Rectal smooth muscle tissue (tissue), 1 donor: ENCODE results near the gene ADAMTSL3.

Source experiments
- H3K27ac ChIP-seq: one replicate; pipeline ENCODE4 v1.7.0; 2013; ENCODE audit warnings: low read depth, low read length, inconsistent platforms
- H3K27me3 ChIP-seq: one replicate; pipeline ENCODE4 v1.7.0; 2013; ENCODE audit warnings: low read length; ENCODE audit not compliant: control insufficient read depth, insufficient read depth
- H3K36me3 ChIP-seq: one replicate; pipeline ENCODE4 v1.7.0; 2013; ENCODE audit warnings: low read length; ENCODE audit not compliant: control insufficient read depth, insufficient read depth
- H3K4me1 ChIP-seq: one replicate; pipeline ENCODE4 v1.7.0; 2013; ENCODE audit warnings: low read length; ENCODE audit not compliant: control insufficient read depth, insufficient read depth
- H3K4me3 ChIP-seq: one replicate; pipeline ENCODE4 v1.7.0; 2013; ENCODE audit warnings: low read length
- H3K9ac ChIP-seq: one replicate; pipeline ENCODE4 v1.7.0; 2013; ENCODE audit warnings: low read length

Gene ADAMTSL3, protein sequence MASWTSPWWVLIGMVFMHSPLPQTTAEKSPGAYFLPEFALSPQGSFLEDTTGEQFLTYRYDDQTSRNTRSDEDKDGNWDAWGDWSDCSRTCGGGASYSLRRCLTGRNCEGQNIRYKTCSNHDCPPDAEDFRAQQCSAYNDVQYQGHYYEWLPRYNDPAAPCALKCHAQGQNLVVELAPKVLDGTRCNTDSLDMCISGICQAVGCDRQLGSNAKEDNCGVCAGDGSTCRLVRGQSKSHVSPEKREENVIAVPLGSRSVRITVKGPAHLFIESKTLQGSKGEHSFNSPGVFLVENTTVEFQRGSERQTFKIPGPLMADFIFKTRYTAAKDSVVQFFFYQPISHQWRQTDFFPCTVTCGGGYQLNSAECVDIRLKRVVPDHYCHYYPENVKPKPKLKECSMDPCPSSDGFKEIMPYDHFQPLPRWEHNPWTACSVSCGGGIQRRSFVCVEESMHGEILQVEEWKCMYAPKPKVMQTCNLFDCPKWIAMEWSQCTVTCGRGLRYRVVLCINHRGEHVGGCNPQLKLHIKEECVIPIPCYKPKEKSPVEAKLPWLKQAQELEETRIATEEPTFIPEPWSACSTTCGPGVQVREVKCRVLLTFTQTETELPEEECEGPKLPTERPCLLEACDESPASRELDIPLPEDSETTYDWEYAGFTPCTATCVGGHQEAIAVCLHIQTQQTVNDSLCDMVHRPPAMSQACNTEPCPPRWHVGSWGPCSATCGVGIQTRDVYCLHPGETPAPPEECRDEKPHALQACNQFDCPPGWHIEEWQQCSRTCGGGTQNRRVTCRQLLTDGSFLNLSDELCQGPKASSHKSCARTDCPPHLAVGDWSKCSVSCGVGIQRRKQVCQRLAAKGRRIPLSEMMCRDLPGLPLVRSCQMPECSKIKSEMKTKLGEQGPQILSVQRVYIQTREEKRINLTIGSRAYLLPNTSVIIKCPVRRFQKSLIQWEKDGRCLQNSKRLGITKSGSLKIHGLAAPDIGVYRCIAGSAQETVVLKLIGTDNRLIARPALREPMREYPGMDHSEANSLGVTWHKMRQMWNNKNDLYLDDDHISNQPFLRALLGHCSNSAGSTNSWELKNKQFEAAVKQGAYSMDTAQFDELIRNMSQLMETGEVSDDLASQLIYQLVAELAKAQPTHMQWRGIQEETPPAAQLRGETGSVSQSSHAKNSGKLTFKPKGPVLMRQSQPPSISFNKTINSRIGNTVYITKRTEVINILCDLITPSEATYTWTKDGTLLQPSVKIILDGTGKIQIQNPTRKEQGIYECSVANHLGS (N-terminal part only)

DNA sequence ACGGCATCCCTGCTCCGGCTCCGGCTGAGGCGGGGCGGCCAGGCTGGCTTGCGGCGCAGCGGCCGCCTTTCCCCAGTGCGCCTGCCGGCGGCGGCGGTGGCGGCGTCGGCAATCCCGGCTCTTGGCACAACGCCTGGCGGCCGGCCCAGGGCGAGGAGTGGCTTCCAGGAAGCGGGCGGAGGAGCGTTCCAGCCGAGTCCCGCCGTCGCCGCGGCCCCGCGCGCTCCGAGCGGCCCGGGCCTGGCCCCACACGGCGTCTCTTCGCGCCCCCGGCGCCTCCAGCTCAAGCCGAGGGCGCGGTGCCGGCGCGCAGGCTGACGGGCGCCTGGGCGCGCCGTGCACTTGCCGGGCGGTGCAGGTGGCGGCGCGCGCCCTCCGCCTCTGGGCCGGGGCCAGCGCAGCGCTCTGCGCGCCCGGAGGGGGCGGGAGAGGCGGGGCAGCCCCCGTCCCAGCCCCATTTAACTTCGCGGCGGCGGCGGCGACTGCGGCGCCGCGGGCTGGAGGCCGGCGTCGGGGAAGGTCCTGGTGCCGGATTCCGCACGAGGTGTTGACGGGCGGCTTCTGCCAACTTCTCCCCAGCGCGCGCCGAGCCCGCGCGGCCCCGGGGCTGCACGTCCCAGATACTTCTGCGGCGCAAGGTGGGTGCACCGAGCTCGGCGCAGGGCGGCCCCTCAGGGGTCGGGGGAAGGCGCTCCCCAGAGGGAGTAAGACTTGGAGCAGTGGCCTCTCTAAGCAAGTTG lies at the start of gene ADAMTSL3:
ADAMTSL3 (plus strand) TSS at position 485 of the 740 bp plus-strand sequence. CDS start 1,639 bp downstream, outside the sequence.
- H3K4me1 ChIP-seq: peaks cover 15% of the 10 kb centered on the region
- peak within 1 kb of the TSS; percentile 19 for H3K9ac ChIP-seq
- H3K36me3 ChIP-seq: no peaks in the 10 kb centered on the region
- H3K4me3 ChIP-seq: peak within 1 kb of the TSS; percentile 78
- no peaks in the 10 kb centered on the region for H3K27me3 ChIP-seq
- H3K27ac ChIP-seq: peak within 1 kb of the TSS; percentile 82

DNA sequence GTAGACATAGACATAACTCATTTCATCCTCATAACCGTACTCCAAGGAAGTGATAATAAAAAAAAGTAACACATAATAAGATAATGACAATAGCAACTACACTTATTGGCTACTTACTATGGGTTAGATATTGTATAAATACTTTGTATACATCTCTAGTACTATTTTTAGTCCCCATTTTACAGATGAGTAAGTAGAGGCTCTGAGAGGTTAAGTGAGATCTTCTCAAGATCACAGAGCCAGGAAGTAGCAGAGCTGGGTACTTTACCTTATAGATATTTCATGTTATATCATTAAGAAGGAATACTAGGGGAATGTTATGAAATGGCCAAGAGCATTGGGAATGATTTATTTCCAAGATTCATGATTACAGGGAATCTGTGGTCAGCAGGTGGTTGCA lies 49.4 kb upstream of the ADAMTSL3 start:
- H3K27me3 ChIP-seq: no peaks in the 10 kb centered on the region
- H3K27ac ChIP-seq: no peak overlapping the region
- no peak overlapping the region for H3K9ac ChIP-seq
- no peaks in the 10 kb centered on the region for H3K36me3 ChIP-seq
- H3K4me3 ChIP-seq: no peak overlapping the region
- peaks cover 5% of the 10 kb centered on the region for H3K4me1 ChIP-seq

DNA sequence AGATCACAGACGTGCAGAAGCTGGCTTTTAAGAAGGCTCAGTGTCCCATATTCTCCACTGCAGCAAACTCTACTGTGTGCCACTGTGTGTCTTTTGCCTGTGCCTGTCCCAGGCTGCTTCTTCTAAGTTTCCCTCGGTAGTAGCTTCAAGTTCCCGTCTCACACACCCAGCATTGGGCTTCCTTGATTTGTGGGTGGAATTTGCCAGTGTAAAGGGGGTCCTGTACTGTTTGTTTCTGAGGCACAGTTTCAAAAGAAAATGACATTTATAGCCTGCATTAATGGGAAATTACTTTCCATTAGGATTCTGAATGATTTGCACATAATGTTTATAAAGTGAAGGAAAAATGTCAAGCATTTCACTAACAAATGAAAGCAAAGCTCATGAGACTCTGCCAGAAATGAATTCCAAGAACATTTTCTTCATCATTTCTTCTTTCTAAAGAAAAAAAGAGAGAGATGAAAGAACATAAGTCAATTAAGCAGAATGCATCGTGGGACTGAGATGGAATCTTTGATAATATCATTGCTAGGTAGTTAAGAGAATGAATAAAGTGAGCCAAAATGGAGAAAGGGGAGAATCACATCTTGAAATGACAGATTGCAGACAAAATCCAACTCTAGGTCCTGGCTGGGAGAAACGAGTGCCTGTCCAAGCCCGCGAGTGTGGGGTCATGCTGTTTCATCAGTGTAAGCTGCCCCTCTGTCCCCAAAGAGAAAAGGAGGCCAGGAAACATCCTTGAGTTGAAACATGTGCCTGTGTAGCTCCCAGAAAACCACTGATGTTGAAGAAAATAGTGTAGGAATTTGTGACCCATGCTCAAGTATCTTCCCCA lies 48.6 kb upstream of the ADAMTSL3 start:
- Histone ChIP-seq H3K36me3 (no peaks in the 10 kb centered on the region), H3K27ac (no peak overlapping the region), H3K9ac (no peak overlapping the region), H3K27me3 (no peaks in the 10 kb centered on the region), H3K4me3 (no peak overlapping the region), H3K4me1 (peaks cover 5% of the 10 kb centered on the region)

DNA sequence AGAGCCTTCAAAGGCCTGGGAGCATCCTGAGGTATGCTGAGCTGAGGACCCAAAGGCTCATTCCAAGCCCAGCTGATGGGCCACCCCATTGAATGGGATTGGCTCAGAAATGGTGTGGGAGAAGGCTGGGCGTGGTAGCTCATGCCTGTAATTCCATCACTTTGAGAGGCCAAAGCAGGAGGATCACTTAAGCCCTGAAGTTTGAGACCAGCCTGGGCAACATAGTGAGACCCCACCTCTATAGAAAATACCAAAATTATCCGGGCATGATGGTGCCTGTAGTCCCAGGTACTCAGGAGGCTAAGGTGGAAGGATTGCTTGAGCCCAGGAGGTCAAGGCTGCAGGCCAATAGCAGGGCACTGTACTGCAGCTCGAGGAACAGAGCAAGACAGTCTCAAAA lies 43.8 kb upstream of the ADAMTSL3 start:
- H3K4me3 ChIP-seq: no peak overlapping the region
- H3K36me3 ChIP-seq: no peaks in the 10 kb centered on the region
- no peaks in the 10 kb centered on the region for H3K27me3 ChIP-seq
- H3K4me1 ChIP-seq: no peaks in the 10 kb centered on the region
- no peak overlapping the region for H3K9ac ChIP-seq
- H3K27ac ChIP-seq: no peak overlapping the region

DNA sequence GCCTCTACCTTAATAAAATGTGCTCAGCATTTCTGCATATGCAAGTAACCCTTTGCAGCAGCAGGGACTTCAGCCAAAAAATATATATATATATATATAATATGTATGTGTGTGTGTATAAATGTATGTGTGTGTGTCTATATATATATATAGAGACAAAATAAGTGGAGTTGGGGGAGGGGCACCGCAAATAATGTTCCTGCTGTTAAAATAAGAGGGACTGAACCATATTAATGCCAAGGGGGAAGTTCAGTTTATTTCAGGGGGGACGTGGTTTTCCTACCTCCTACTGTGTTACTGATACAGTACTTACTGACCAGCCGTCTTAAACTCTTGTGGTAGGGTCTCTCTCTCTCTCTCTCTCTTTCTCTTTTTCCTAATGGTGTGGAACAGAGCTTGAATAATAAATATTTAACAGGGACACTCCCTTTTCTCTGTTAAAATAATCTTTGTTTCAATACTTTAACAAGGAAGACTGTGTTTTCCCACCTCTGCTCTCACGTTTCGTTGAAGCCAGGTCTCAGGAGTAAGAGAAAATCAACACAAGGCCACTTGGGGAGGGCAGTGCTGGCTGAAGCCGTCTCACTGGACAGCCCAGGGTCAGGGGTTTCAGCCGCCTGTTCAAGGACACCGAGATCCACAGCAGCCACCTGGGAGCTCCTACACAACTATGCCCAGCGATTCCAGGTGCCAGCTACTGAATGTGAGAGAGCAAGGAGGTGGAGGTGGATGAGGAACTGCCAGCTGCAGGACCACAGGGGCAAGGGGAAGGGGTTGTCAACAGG lies 42.8 kb upstream of the ADAMTSL3 start:
- Histone ChIP-seq H3K4me1 (no peaks in the 10 kb centered on the region), H3K27ac (no peak overlapping the region), H3K27me3 (no peaks in the 10 kb centered on the region), H3K36me3 (no peaks in the 10 kb centered on the region), H3K4me3 (no peak overlapping the region), H3K9ac (no peak overlapping the region)

DNA sequence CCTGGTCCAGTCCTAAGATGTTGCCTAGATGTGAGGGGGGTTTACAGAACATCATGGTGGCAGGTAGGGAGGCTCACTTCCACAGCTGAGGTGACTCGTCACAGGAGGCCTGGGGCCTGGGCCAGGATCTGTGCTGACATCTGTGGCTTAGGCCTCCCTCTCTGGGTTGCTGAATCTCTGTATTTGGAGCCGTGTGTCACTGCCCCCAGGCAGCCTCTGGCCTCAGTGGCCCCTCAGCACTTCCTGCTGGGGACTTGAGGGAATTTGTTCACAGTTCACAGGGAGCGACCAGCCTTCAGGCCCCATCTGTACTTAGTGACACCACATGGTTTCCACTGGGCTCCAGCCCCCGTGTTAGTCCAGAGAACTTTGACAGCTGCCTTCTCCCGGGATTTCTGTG lies 41.7 kb upstream of the ADAMTSL3 start:
- no peaks in the 10 kb centered on the region for H3K4me1 ChIP-seq
- H3K27me3 ChIP-seq: no peaks in the 10 kb centered on the region
- H3K27ac ChIP-seq: no peak overlapping the region
- H3K9ac ChIP-seq: no peak overlapping the region
- no peak overlapping the region for H3K4me3 ChIP-seq
- H3K36me3 ChIP-seq: no peaks in the 10 kb centered on the region

DNA sequence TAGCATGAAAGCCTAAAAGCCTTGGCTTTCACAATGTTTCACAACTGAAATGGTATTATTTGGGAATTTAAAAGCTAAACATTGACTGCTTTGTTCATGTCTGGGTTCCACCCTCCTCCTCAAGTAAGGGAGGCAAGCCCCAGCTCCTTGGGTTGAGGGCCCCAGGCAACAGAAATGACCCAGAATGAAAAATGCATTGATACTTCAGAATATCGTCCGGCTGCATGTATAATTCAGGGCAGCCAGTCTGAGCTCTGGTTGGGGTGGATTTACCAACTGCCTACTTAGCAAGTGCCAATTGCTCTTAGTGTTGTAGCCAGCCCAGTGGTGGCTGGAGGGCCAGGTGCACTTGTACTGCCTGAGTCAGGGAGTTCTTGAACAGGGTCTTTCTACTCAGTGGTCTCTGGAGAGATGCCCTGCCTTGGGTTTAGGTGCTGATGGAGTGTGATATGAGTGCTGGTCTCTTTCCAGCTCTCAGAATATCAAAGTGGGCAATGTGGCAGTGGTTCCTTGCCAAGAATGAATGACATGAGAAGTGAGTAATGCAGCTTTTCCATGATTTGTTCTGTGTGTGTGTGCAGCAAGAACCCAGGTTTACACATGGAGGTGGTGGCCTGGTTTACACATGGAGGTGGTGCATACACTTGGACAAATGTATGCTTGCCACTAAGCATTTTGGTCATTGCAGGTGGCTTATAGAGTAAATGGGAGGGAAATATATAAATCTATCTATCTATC lies 40.9 kb upstream of the ADAMTSL3 start:
- no peaks in the 10 kb centered on the region for H3K36me3 ChIP-seq
- no peak overlapping the region for H3K27ac ChIP-seq
- H3K9ac ChIP-seq: no peak overlapping the region
- H3K27me3 ChIP-seq: no peaks in the 10 kb centered on the region
- no peaks in the 10 kb centered on the region for H3K4me1 ChIP-seq
- no peak overlapping the region for H3K4me3 ChIP-seq

DNA sequence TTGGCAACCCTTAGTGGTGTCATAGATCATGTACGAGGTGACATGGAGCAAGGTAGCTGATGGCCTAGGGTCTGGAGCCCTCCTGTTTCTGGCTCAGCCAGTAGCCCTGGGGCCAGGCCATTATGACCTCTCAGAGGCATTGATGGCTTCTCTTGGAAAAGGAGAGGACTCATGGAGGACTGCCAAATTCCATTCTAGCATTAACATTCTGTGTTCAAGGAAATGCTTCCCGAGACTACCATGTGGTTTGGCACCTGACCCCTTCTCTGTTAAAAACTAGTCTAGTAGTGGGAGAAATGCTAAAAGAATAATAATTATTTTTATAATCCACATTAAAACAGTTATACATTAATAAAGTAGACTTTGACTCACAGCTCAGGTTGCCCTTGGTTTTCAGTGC lies 40.2 kb upstream of the ADAMTSL3 start:
- no peaks in the 10 kb centered on the region for H3K4me1 ChIP-seq
- H3K27ac ChIP-seq: no peak overlapping the region
- H3K4me3 ChIP-seq: no peak overlapping the region
- no peaks in the 10 kb centered on the region for H3K27me3 ChIP-seq
- no peak overlapping the region for H3K9ac ChIP-seq
- no peaks in the 10 kb centered on the region for H3K36me3 ChIP-seq

DNA sequence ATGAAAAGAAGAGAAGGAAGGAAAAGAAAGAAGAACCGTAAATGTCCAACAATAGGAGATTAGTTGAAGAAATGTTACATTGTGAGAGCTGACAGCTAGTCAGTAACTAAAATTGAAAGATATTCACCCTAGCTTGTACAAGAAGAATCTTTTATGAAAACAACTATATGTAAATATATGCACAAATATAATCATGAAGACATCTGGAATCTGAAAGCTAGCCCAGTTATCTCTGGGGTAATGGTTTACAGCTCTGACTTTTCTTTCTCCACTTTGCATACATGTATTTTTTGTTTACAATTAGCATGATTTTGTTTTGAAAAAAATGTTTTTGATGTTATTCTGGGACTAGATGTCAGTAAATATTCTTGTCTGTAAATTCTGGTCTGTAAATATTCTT lies 37.1 kb upstream of the ADAMTSL3 start:
- Histone ChIP-seq H3K27me3 (no peaks in the 10 kb centered on the region), H3K9ac (no peak overlapping the region), H3K27ac (no peak overlapping the region), H3K4me1 (no peaks in the 10 kb centered on the region), H3K36me3 (no peaks in the 10 kb centered on the region), H3K4me3 (no peak overlapping the region)

DNA sequence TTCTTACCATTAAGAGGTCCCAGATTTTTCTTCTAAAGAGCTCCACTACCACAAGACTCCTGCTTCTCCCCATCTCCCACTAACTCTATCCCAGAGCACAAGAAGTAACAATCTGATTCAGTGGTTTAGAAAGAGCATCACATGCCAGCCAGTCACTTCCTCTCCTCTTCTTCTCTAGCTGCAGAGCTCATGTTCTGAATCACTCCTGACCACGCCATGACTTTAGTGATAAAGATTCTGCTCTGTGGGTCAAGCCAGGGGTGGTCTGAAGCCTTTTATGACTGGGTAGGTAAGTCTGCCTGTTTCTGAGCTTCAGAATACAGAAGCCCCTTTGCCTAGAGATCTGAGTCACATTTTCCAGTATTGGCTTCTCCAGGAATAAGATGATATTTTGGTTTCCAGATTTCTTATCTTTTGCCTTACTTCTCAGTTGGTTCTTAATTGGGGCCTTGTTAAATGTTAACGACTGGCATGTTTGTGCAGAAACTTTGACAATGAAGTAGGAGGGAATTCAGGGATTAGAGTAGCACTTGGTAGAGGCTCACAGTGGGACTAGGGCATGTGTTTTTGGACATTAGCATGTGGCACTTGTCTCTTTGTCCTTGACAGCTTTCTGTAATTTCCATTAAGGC lies 27.6 kb upstream of the ADAMTSL3 start:
- H3K27me3 ChIP-seq: no peaks in the 10 kb centered on the region

More for the DNA sequence above, 27.6 kb upstream of the ADAMTSL3 start:
- H3K4me3 ChIP-seq: no peak overlapping the region
- no peaks in the 10 kb centered on the region for H3K4me1 ChIP-seq
- no peak overlapping the region for H3K27ac ChIP-seq
- H3K36me3 ChIP-seq: no peaks in the 10 kb centered on the region
- H3K9ac ChIP-seq: no peak overlapping the region
